CD4-positive, CD25-positive, alpha-beta regulatory T cell (primary cell): ENCODE results near the gene EP300. TPM values are rescaled to one million over a fixed set of nuclear protein-coding genes. Genes with fewer than 3 reads are reported as not detected.

Experiments
- polyA plus RNA-seq, 4 donors: library from polyadenylated mRNA; unstranded; fragments of 300-500 nt; fragmentation: Illumina TruSeq; gene quantifications; one replicate each; pipeline ENCODE4 v1.2.3, GENCODE V29; 2021
- total RNA-seq: library from RNA; stranded (reverse); gene quantifications from one replicate; pipeline ENCODE4 v1.2.3, GENCODE V29; 2022

EP300 gene
- total and polyA plus RNA-seq, 5 donors from 2014 or later, result 8.1 to 177 (median 12.6) TPM

Other genes with a start within 250 kb of the EP300 start
- 122 TPM for gene ST13, start 236.0 kb upstream of the EP300 start, total RNA-seq
- 100 to 1,000 TPM; 149 to 194 (median 169) TPM for gene ST13, start 236.0 kb upstream of the EP300 start, polyA plus RNA-seq
- 15.3 TPM for gene XPNPEP3, start 235.4 kb upstream of the EP300 start, total RNA-seq
- 10 to 100 TPM in 1 of 4 donors, 1 to 10 TPM in 3; 2.4 to 11.8 (median 4.6) TPM for gene XPNPEP3, start 235.4 kb upstream of the EP300 start, polyA plus RNA-seq
- not detected for gene DNAJB7, start 230.5 kb upstream of the EP300 start, total RNA-seq
- gene DNAJB7, start 230.5 kb upstream of the EP300 start, polyA plus RNA-seq, result under 1 TPM in 3 of 4 donors, not detected in 1; 0.20 to 0.23 (median 0.22) TPM
- 40.8 TPM for gene RBX1, start 141.2 kb upstream of the EP300 start, total RNA-seq
- gene RBX1, start 141.2 kb upstream of the EP300 start, polyA plus RNA-seq, result 100 to 1,000 TPM; 201 to 264 (median 223) TPM
- gene L3MBTL2, start 112.7 kb downstream of the EP300 start, total RNA-seq, result 35.0 TPM
- gene L3MBTL2, start 112.7 kb downstream of the EP300 start, polyA plus RNA-seq, result 10 to 100 TPM; 26.9 to 30.5 (median 29.5) TPM
- gene CHADL, start 148.3 kb downstream of the EP300 start, total RNA-seq, result 1.2 TPM
- gene CHADL, start 148.3 kb downstream of the EP300 start, polyA plus RNA-seq, result under 1 TPM; 0.22 to 0.58 (median 0.51) TPM
- gene RANGAP1, start 193.6 kb downstream of the EP300 start, total RNA-seq, result 112 TPM
- gene RANGAP1, start 193.6 kb downstream of the EP300 start, polyA plus RNA-seq, result 10 to 100 TPM; 19.9 to 26.6 (median 23.0) TPM
- gene ZC3H7B, start 208.9 kb downstream of the EP300 start, total RNA-seq, result 39.3 TPM
- 1 to 10 TPM in 3 of 4 donors, under 1 TPM in 1; 1.00 to 1.3 (median 1.3) TPM for gene ZC3H7B, start 208.9 kb downstream of the EP300 start, polyA plus RNA-seq